Left lung (tissue), 10 donors: ENCODE data around the gene GCH1. TPM values are rescaled to one million over a fixed set of nuclear protein-coding genes. Genes with fewer than 3 reads are reported as not detected.

ENCODE experiments used
- ATAC-seq: fragments of 200-7000 bp; cut with Tn5 transposase; one replicate; pipeline ENCODE4 v1.9.1; 2020; ENCODE audit warnings: moderate library complexity
- DNase-seq, 4 donors: peaks; one replicate each; pipeline ENCODE4 v3.0.0-alpha.2; 2013 to 2020
- H3K27ac ChIP-seq, 2 donors: fragments of 200-600 bp; sonication (generic) in 1 of 2; one replicate each; pipeline versions ENCODE4 v1.5.0 to v1.8.0; 2020 to 2021
- H3K27me3 ChIP-seq, 2 donors: fragments of 200-600 bp; sonication (generic) in 1 of 2; one replicate each; pipeline versions ENCODE4 v1.5.0 to v1.8.0; 2020 to 2021
- H3K36me3 ChIP-seq, 2 donors: fragments of 200-600 bp; sonication (generic) in 1 of 2; one replicate each; pipeline versions ENCODE4 v1.5.0 to v1.8.0; 2020 to 2021
- H3K4me1 ChIP-seq, 2 donors: fragments of 200-600 bp; one replicate each; pipeline ENCODE4 v1.8.0; 2021
- H3K4me3 ChIP-seq, 2 donors: fragments of 200-600 bp; sonication (generic) in 1 of 2; one replicate each; pipeline versions ENCODE4 v1.5.0 to v1.8.0; 2020 to 2021; ENCODE audit warnings: mild to moderate bottlenecking in 1 of 2
- H3K9me3 ChIP-seq, 2 donors: fragments of 200-600 bp; sonication (generic) in 1 of 2; one replicate each; pipeline versions ENCODE4 v1.5.0 to v1.8.0; 2020 to 2021
- intact Hi-C, 2 donors: fragments of 100-400 bp; cut with DNase I; formaldehyde crosslinking; loops; one replicate each; pipeline versions ENCODE4 v1.11.2 to v1.14.2; 2022
- polyA plus RNA-seq, 6 donors: library from polyadenylated mRNA; unstranded; fragments of 120-200 nt; gene quantifications; one replicate each; pipeline ENCODE4 v1.2.1, GENCODE V29; 2013; ENCODE audit not compliant: insufficient read length in 6 of 6
- total RNA-seq, 2 donors: library from RNA; stranded (reverse); fragmentation: NEBNext Ultra II Directional; extraction: Animal tissue kit (Norgen Biotek cat#: 25700); gene quantifications; one replicate each; pipeline ENCODE4 v1.2.1, GENCODE V29; 2021
- TF ChIP-seq, protein P1 (sequence below), 2 donors: fragments of 200-600 bp; sonication (generic) in 1 of 2; IDR thresholded peaks; one replicate each; pipeline versions ENCODE4 v1.5.0 to v1.8.0; 2021; ENCODE audit warnings: antibody characterized with exemption in 2 of 2
- donor health status: DM: no; HTN: yes; CAD: no.
- donor health status: DM: no; HTN: no; CAD: no.

The GCH1 gene
- total and polyA plus RNA-seq, 8 donors: 5.2 to 22.8 (median 6.9) TPM

DNA sequence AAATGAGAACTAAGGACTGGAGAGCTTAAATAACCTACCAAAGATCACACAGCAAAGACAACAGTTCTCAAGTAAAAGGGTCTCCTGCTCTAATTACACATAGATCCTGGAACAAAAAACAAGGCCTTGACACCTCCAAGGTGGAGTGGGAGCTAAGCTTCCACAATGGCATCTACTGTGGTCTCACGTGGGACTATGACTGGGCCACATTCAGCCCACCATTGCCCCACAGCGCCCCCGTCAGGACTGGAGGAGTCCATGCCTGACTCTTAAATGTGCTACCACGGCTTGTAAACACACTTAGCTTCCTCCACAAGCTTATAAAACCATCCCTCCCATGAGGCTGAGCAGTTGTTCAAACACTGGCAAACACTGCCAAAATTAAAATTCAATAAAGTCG lies 88.5 kb downstream of the GCH1 start:
- no peaks in the 10 kb centered on the region for H3K36me3 ChIP-seq
- H3K27ac ChIP-seq: no peak overlapping the region
- TF ChIP-seq, protein P1, sequence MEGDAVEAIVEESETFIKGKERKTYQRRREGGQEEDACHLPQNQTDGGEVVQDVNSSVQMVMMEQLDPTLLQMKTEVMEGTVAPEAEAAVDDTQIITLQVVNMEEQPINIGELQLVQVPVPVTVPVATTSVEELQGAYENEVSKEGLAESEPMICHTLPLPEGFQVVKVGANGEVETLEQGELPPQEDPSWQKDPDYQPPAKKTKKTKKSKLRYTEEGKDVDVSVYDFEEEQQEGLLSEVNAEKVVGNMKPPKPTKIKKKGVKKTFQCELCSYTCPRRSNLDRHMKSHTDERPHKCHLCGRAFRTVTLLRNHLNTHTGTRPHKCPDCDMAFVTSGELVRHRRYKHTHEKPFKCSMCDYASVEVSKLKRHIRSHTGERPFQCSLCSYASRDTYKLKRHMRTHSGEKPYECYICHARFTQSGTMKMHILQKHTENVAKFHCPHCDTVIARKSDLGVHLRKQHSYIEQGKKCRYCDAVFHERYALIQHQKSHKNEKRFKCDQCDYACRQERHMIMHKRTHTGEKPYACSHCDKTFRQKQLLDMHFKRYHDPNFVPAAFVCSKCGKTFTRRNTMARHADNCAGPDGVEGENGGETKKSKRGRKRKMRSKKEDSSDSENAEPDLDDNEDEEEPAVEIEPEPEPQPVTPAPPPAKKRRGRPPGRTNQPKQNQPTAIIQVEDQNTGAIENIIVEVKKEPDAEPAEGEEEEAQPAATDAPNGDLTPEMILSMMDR (IDR thresholded peaks at IDR 0.05): no peak
- intact Hi-C loops: no loop called here
- no peaks in the 10 kb centered on the region for H3K27me3 ChIP-seq
- ATAC-seq (no peak), DNase-seq (no peak)
- H3K4me3 ChIP-seq: no peak overlapping the region
- no peaks in the 10 kb centered on the region for H3K9me3 ChIP-seq
- no peaks in the 10 kb centered on the region for H3K4me1 ChIP-seq

DNA sequence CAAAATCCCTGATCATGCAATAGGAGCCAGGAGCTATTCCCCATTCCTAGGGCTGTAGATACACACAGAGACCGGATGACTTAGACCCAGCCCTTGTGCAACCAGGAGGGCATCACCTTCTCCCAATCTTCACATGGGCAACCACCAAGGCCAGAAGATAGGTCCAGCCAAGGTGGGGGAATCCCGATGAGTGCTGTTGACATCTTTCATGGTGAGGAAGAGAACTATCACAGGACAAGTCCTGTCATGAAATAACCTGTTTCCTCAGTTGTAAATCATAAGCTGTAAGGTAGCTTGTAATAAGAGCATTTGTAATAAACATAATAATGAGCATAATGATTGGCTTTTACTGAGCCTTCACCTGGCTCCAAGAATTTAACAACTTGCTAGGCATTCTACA lies 89.5 kb downstream of the GCH1 start:
- ATAC-seq: no peak

DNA sequence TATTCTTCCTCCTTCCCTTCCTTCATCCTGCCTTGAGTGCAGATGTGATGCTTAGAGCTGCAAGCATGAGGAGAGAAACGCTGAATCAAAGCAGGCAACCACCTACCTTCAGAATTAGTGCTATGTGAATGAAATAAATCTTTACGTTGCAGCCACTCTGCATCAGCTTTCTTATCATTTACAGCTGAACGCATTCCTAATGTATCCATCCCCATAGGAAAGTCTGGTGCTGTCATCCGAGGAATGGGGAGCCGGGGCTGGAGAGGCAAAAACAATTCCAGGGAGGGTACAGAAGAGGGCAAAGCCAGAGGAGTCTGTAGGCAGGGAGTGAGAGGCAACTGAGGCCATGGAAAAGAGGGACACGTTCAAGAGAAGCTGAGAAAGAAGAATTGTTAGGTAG lies 90.0 kb downstream of the GCH1 start:
- H3K9me3 ChIP-seq: no peaks in the 10 kb centered on the region
- TF ChIP-seq, protein P1 (IDR thresholded peaks at IDR 0.05): no peak
- no peak overlapping the region for H3K27ac ChIP-seq
- H3K36me3 ChIP-seq: no peaks in the 10 kb centered on the region
- no peak overlapping the region for H3K4me3 ChIP-seq
- ATAC-seq: no peak
- intact Hi-C loops: no loop called here
- no peaks in the 10 kb centered on the region for H3K27me3 ChIP-seq
- DNase-seq: no peak
- H3K4me1 ChIP-seq: no peaks in the 10 kb centered on the region

More for the DNA sequence above, 89.5 kb downstream of the GCH1 start:
- intact Hi-C loops: no loop called here
- no peak overlapping the region for H3K4me3 ChIP-seq
- no peak for DNase-seq
- no peak overlapping the region for H3K27ac ChIP-seq
- TF ChIP-seq, protein P1 (IDR thresholded peaks at IDR 0.05): no peak
- H3K36me3 ChIP-seq: no peaks in the 10 kb centered on the region
- H3K27me3 ChIP-seq: no peaks in the 10 kb centered on the region
- H3K9me3 ChIP-seq: no peaks in the 10 kb centered on the region
- no peaks in the 10 kb centered on the region for H3K4me1 ChIP-seq

DNA sequence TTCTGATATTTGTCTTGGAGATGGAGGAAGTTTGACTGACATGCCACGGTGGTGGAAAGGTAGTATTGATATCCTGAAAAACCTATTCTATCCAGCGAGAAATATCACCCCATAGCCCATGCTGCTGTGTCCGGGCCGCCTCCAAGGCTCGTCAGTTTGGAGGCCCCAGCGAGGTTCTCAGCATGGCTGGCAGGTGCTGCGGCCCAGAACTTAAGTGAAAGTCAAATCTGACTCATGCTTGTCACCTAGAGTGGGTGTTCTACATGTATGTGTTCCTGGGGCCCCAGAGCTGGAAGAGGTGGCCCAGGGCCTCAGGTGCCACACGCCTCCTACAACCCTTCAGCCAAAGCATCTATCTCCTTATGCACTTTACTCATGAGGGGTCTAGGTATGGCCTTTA lies 92.9 kb downstream of the GCH1 start:
- H3K36me3 ChIP-seq: no peaks in the 10 kb centered on the region
- peaks cover 0 to 5% of the 10 kb centered on the region in 2 donors for H3K27me3 ChIP-seq
- intact Hi-C loops: no loop called here
- H3K4me3 ChIP-seq: no peak overlapping the region
- H3K9me3 ChIP-seq: no peaks in the 10 kb centered on the region
- ATAC-seq: no peak
- H3K4me1 ChIP-seq: peaks cover 0 to 9% of the 10 kb centered on the region in 2 donors
- TF ChIP-seq, protein P1 (IDR thresholded peaks at IDR 0.05): no peak
- H3K27ac ChIP-seq: no peak overlapping the region
- DNase-seq: no peak

DNA sequence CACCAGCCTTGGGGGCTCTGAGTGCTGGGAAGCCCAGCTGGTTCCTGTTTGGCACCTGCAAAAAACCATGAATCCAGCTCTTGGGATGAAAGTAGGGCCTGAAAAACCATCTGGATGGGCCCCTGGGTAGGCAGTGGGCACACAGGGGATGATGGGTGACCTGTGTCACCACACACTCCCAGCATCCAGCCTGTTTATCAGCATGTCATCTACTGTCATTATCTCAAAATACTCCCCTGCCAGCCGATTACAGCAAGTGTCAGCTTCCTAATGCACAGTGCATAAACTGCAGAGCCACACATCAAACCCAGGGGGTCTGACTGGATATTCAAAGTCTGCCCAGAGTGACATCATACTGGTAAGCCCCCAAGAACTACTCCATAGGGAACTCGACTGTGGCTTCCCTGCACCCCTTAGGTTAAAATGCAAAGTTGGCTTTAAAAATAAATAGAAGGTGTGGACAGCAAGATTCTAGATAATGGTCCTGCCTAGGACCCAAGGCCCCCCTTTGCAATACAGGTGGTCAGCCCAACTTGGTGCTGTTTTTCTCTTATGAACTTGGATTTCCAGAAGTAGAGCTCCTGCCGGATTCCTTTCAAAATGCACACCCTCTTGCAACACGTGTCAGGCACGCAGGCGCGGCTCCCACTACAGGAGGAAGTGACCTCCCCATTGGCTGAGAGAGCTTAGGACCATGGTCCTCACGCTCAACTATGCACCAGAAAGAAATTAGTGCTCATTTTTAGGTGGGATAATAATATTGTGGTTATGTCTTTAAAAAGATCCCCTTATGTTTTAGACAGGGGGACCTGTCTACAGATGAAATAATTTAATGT lies 94.1 kb downstream of the GCH1 start:
- Histone ChIP-seq H3K36me3 (no peaks in the 10 kb centered on the region), H3K27ac (no peak overlapping the region), H3K4me3 (no peak overlapping the region), H3K27me3 (peaks cover 0 to 5% of the 10 kb centered on the region in 2 donors), H3K4me1 (peaks cover 0 to 9% of the 10 kb centered on the region in 2 donors), H3K9me3 (no peaks in the 10 kb centered on the region)
- TF ChIP-seq, protein P1 (IDR thresholded peaks at IDR 0.05): no peak
- ATAC-seq: no peak
- intact Hi-C loops: no loop called here
- DNase-seq: no peak
